Activated CD4-positive, CD25-positive, alpha-beta regulatory T cell treated with anti-CD3 and anti-CD28 coated beads, Interleukin-2, amount 50 U/mL, for 16 hours (primary cell): ENCODE measurements around the gene MYCN.

Experiments used
- DNase-seq: peaks from one replicate; pipeline ENCODE4 v3.0.0-alpha.2; 2020; ENCODE audit warnings: low read depth, low spot score

Gene MYCN

DNA sequence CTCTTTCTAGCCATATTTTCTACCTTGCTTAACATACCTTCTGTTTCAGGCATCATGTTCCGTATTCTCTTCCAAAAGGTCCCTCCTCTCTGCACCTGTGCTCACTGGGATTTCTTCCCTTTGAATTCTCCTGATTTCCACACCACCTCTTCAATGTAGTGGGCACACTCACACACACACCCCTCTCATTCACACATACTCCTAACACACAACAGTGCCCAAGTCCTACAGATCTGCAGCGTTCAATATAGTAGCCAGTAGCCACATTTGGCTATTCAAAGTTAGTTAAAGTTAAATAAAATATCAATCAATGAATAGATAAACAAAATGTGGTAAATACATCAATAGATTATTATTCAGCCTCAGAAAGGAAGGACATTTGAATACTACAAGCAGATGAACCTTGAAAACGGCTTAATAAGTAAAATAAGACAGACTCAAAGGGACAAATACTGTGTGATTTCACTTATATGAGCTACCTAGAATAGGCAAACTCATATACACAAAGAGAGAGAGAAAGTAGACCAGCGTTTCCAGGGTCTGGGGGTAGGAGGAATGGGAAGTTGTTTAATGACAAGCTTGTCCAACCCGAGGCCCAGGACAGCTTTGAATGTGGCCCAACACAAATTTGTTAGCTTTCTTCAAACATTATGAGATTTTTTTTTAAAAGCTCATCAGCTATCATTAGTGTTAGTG is 34.4 kb downstream of the MYCN start:
- DNase-seq, result no peak

DNA sequence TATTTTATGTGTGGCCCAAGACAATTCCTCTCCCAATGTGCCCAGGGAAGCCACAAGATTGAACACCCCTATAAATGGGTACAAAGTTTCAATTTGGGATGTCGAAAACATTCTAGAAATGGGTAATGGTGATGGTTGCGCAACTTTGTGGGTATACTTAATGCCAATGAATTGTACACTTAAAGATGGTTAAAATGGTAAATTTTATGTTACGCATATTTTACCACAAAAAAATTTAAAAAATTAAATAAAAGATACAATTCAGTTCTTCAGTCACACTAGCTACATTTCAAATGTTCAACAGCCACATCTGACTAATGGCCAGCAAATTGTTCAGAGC is 34.9 kb downstream of the MYCN start:
- no peak for DNase-seq

DNA sequence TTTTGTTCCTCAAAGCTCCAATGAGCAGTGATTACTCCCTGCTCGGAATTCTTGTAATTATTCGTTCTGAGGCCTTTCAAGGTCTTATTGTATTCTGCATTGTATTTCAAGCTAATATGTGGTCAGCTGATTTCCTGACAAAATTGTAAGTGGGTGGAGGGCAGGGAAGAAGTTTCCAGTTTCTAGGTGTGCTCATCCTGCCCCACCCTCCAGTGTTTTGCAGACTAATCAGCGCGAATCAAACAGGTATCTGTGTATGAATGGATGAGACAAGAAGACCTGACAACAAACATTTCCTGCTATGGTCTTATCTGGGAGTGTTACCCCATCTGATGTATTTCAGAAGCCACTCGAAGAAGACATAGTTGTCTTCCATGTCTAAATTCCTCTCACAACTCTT is 35.3 kb downstream of the MYCN start:
- no peak for DNase-seq

DNA sequence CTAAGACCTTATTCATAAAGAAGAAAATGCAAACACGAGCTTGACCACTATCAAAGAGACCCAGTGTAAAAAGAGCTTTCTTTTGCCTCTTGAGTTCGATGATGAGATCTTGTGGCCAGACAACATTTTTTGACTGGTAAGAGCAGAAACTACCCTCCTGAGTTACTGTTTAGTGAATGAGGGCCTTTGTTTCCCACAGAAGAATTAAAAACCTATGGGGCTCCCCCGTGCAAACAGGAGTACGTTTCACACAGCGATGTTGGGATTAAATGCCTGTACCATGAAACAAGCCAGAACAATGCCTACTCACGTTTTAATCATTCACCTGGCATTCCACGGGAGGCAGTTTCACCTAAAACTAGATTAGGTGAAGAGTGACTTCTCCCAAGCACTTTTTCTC is 36.0 kb downstream of the MYCN start:
- no peak for DNase-seq

DNA sequence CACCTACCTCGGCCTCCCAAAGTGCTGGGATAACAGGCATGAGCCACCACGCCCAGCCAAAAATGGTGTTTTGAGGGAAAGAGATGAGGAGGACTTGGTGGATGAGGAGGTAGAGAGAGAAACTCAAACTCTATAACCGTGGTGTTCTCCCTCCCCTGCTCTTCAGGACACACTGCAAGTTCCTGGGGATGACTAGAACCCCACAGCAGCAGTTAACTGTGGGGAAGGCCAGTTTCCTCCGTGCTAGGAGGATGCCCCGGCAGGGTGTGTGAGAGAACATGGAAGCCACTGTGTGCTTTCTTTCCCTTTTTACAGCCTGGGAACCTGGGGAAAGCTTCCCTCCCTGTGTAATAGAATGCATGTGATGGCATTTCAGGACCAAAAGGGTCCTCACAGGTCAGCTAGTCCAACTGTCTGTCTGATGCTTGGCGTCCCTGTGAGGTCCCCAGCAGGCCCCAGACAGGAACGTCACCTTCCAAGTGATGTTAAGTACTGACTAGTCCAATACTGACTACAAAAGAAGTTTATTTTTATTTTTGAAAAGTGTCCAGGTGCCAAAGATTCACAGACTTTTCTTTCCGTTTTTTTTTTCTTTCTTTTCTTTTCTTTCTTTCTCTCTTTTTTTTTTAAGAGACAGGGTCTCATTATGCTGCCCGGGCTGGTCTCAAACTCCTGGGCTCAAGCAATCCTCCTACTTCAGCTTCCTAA is 38.9 kb downstream of the MYCN start:
- DNase-seq, result no peak

DNA sequence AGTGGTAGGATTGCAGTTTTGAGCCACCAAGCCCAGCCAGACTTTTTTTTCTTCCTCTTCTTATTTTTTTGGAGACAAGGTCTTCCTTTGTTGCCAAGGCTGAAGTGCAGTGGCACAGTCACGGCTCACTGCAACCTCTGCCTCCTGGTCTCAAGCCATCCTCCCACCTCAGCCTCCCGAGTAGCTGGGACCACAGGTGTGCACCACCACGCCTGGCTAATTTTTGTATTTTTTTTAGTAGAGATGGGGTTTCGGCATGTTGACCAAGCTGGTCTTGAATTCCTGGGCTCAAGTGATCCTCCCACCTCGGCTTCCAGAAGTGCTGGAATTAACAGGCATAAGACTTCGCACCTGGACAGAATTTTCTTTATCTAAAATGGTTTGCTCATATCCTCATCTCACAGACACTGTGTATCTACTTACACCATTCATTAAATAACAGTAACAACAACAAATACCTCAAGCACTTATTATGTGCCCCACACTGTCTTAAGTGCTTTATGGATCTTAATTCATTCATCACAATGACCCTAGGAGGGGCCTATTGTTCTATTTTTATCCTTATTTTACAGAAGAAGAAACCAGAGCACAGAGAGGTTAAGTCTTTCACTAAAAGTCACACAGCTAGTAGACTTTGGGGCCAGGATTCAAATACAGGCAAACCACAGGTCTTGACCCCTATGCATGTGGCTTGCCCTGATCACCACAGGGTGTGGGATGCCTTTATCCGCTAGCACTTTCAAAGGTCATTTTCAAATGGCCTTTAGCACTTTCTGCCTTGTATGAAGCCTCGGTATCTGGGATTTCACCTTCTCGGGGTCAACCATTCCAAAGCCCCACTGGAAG is 39.6 kb downstream of the MYCN start:
- DNase-seq, result no peak

DNA sequence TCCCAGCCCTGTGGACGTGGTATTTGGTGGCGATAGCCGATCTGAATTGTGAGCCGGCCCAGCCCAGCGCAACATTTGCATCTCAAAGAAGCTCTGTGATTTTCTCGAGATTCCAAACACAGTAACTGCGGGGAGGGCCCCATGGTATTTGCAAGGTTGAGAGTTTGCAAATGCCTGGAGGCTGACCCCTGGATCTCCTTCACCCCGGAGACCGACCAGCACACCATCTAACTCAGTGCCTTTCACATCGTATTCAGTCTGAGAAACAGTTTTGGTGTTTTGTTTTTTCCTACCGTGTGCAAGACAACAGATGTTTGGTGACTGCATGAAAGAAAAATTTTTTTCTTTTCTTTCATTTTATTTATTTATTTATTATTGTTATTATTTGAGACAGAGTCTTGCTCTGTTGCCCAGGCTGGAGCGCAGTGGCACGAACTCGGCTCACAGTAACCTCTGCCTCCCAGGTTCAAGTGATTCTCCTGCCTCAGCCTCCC is 40.3 kb downstream of the MYCN start:
- no peak for DNase-seq

DNA sequence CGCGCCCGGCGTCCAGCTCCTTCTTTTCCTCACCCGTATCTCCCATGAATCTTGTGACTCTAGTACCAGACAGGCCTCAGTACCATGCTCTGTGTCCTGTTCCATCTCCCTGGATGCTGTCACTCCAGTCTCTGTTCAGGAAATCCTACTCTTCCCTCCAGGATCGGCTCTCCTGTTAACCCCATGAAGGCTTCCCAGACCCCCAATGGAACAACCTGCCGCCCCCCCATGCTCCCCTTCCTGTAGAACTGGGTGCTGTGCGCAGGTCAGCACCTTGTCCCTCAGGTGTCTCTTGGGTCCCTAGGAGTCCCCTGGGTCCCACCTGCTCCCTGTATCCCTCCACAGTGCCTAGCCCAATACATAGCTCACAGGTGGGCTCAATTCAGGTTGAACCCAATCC is 41.3 kb downstream of the MYCN start:
- DNase-seq, result no peak

DNA sequence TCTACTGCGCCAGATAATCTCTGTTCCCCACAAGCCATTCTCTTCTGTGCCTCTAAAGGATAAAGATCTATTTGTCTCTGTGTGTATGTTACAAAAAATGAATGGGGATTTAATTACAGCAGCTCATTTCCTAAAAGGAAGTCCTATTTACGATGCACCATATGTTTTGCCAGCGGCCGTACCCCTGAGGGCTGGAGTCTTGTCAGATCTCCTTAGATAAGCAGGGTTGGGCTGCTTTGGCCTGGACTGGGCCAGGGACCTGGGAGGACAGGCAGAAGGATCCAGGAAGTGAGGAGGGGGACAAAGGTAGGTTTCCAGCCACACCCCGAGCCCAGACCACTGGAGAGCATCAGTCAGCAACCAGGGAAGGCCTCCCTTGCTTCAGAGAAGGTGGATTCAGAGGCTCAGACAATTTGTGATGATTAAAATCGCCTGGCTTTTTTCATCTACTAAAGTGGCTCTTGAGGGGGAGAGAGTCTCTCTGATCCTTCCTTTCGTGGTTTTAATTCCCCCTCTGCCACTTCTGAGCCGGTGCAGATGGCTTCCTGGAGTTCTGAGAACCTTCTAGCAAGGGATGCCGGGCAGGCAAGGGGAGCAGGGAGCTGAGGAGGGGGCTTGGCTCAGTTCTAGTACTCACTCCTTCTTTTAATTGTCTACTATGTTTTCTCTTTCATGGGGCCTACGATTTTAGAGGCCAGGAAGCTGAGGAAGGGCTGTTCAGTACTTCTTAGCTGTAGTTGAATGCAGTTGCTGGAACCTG is 42.1 kb downstream of the MYCN start:
- DNase-seq, result no peak

DNA sequence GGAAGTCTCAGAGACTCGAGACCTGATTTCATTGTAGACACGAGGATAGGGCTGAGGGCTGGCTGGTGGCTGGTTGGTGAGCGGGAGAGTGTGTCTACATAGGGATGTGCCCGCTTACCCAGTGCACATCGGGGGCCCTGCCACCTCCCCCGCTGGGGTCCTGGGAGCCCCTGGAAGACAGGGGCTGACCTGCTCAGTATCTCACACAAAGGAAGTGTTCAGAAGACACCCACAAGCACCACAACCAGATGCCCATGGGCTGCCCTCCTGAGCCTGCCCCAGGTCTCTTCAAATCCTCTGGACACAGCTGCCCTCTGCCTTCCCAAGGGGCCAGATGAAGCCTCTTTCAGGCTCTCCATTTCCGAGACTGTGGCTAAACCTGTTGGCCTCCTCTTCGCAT is 43.1 kb downstream of the MYCN start:
- DNase-seq, result no peak

DNA sequence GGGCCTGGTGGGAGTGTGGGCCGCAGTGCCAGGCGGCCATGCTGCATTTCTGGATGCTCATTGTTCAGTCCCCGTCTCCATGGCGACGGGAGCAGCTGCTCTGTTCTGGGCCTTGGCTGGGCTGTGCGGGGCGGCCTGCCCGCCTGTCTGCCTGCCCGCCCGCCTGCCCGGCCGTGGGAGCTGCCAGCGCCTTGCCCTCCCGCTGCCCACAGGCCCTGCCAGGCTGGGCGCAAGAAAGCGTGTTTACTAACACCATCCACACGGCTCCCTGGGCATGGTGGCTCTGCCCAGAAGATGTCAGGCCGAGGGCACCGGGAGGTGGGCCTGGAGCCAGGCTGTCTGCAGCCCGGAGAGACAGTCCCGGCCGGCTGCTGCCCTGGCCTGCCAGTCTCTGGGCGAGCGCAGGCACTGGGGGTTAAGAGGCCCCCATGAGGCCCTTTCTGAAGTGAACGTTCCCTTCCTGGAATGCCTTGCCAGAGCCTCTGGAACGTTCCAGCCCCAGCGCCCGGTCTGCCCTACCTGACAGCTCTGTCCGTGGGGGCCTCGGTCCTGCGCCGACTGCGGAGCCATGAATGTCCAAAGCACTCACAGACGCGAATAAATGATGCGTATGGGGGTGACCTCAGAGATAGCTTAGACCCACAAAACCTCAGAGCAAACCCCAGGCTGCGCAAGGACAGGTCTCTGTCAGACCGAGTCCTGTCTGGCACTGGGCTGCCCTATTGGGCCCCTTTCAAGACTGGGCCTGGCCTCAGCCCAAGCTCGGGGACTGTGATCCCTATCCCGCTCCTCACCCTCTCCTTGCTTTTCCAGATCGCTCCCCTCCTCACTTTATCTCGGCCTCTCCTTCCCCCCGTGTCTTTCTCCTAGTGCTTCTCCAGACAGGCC is 44.3 kb downstream of the MYCN start:
- no peak for DNase-seq

DNA sequence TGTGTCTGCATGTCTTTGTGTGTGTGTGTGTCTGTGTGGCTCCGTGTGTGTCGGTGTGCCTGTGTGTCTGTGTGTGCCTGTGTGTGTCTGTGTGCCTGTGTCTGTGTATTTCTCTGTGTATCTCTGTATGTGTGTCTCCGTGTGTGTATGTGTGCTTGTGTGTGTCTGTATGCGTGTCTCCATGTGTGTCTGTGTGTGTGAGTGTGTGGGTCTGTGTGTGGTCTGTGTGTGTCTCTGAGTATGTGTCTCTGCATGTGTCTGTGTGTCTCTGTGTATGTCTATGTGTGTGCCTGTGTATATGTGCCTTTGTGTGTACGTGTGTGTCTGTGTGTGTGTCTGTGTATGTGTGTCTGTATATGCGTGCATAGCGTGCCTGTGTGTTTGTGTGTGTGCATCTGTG is 45.2 kb downstream of the MYCN start:
- no peak for DNase-seq

DNA sequence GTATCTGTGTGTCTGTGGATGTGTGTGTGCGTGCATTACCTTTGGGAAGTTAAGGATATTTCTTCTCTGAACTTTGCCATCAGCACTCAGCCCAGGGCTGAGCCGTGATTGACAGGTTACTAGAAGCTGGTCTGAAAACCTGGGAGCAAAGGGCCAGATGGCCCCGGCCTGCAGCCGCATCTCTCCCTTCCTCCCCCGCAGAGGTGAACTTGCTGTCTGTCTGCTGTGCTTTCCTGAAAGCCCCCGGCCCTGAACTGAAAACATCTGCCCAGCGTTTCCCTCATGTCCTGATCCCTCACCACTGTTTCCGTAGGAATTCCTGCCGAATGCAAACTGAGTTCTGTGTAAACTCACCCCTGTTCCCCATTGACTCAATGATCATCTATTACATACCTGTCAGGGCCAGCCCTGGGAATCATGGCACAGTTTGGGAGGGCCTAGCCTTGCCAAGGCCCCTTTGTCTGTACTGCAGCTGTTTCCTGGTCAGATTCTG is 45.8 kb downstream of the MYCN start:
- no peak for DNase-seq

DNA sequence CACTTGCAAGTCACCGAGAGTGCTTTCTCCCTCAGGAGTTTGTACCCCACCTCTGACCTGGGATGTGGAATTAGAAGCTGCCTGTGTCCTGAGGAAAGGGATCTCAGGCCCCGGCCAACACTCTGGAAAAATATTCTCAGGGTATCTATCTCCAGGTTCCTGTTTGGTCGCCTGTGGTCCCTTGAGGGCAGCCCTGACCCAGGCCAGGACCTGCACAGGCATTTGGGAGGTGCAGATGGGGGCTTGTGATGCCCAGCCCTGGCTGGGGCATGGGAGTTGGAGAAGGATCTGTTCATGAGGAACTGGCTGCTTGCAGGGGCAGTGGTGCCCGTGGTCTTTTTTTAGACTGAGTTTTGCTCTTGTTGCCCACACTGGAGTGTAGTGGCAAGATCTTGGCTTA is 46.3 kb downstream of the MYCN start:
- no peak for DNase-seq

DNA sequence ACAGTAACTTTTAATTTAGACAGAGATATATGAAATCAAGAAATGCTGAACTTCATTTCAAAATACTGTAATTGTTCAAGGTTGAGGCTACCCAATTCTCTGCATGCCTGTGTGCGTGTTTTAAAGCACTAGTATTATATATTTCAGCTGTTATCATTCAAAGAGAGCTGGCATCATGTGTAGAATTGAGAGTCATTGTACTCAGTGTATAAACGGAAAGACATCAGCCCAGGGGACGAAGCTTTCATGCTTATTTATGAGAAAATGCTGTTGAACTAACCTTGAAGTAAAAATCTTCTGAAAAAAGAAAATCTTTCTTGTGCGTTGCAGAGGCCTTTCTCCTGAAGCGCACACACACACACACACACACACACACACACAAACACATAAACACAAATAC is 48.4 kb downstream of the MYCN start:
- no peak for DNase-seq

DNA sequence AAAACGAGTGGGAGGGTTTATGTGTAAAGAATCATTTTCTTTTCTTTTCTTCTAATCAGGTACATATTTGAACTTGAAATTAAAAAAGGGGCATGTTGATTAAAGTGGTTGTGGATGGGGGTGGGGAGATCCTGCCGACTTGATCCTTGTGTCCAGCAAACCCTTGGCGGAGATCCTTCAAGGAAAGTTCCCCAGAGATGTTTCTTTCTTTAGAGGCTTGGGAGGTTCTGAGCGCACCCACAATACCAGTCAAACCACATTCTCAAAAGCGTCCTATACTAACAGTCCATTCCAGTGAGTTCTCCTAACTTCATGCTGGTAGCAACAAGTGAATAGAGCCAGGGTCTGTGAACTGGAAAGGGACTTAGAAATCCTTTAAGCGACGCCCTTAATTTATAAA is 49.2 kb downstream of the MYCN start:
- no peak for DNase-seq

DNA sequence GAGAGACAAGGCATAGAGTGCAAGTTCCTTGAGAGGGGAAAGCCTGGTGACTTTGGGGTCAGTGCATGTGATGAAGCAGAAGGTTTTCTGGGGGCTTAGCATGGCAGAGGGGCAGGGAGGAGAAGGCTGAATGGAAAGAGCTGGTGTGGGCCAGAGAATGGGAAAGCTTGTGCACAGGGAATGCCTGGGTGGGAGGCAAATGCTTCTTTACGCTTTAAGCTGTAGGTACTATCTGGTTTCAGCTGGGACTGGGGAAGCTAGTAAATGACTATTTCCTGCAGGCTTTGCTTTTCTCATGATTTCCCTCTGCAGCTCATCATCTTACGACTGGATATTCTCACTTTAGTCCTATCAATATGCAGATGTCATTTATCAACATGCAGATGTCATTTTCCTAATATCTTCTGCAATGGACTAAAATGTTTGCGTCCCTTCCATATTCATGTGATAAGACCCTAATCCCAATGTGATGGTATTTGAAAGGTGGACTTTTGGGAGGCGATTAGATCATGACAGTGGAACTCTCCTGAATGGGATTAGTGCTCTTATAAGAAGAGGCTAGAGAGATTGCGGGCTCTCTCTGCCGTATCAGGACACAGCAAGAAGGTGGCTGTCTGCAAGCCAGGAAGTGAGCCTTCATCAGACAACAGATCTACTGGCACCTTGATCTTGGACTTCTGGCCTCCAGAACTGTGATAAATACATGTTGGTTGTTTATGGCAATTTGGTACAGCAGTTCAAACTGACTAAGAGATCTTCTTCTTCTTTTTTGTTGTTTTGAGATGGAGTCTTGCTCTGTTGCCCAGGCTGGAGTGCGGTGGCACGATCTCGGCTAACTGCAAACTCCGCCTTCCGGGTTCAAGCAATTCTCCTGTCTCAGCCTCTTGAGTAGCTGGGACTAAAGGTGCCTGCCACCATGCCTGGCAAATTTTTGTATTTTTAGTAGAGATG is 50.1 kb downstream of the MYCN start:
- DNase-seq, result no peak

DNA sequence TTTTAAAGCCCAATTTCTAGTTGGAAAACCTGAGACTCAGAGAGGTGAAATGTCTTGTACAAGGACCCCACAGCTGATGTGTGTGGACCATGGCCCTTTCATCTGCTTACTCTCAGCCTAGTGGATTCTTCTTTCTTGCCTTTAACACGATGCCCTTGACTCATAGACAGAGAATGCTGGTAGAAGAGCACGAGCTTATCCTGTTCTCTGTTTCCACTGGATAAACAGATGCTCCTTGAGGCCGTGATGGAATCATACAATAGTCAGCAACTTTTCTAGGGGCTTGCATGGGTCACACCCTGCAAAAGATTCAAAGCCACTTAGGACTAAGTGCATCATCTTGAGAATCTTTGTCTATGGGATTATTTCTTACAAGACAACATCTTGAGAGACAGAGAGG is 50.9 kb downstream of the MYCN start:
- DNase-seq, result no peak

DNA sequence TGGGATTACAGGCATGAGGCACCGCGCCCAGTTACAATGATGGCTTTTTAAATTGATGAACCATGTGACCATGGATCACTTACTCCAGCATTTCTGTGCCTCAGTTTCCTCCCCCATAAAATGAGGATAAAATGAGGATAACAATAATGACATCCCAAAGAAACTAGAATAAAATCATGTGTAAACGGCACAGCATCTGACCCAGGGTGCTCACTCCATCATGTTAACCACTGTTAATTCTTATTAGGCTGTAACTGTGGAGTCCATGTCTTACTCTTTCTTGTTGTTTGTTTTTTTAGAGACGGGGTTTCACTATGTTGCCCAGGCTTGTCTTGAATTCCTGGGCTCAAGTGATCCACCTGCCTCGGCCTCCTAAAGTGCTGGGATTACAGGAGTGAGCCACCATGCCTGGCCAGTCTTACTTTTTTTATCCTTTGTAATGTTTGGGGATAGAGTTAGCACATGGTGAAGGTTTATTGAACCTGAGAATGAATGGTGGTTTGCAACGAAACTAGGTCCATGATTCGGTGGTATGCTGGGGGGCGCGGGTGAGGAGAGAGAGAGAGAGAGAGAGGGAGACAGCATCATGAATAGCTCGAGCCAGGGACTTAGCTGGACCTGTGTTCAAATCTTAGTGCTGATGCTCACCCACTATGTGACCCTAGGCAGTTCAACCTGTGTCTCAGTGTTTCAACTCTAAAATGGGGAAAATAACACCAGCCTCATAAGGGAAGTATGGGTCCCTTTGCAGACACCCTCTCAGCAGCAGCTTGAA is 52.3 kb downstream of the MYCN start:
- no peak for DNase-seq
